EL (cell line): Measurements from ENCODE around the gene SRR.
"Not testable (repeated sequence)": the region's sequence is repeated elsewhere in the genome, so short reads cannot be mapped to it uniquely, and the experiment has no call there.

Experiments
- DNase-seq: peaks from one replicate; pipeline ENCODE4 v3.0.0-alpha.2; 2016

Gene SRR, protein sequence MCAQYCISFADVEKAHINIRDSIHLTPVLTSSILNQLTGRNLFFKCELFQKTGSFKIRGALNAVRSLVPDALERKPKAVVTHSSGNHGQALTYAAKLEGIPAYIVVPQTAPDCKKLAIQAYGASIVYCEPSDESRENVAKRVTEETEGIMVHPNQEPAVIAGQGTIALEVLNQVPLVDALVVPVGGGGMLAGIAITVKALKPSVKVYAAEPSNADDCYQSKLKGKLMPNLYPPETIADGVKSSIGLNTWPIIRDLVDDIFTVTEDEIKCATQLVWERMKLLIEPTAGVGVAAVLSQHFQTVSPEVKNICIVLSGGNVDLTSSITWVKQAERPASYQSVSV

DNA sequence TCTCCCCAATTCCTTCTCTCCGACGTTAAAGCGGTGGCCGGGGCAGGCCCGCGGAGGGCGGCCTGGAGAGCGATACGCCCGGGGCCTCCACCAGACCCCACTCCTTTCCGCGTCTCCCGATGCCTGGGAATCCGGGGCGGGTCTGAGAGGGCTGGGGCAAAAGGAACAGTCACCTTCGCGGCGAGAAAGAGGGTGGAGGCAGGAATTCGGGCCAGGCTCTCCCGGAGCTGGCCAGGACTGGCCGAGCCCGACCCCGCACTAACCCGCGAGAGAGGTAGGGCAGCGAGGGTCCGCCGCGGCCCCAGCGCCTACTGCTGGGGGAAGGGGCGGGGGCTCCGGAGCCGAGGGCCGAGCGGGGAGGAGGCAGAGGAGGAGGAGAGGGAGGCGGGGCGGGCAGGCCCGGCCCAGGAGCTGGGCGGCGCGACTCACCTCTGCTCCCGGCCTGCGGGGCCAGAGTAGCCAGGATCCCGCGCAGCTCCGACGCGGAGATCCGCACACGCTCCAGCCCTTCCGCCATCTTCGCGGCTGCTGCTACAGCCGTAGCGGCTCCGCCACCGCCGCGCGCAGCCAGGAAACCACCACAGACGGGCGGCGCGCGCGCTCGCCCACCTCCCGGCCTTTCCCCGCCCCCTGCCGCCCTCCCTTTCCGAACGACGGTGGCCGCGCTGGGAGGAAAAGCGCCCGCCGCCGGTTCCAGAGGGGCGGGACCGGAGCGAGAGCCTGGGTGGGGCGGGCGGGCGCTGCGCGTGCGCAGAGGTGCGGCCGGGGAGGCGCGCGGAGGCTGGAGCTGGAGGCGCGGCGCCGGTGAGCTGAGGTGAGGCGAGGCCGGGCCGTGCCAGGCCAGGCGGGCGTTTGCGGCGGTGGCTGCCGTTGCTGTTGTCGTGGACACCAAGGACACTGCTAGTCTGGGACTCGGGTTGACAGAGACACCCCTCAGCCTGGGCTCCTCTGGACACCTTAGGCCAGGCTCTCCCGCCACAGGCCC lies at the start of gene SRR, which contains the start of gene SMG6:
Gene SRR, plus strand, starts transcription at position 747 of the 985 bp plus-strand sequence. CDS start 11,611 bp downstream, outside the sequence.
Gene SMG6, minus strand, starts transcription at position 582 of the 985 bp plus-strand sequence. Its CDS starts 65 bp downstream, at position 517.
- peak; percentile 90 for DNase-seq

DNA sequence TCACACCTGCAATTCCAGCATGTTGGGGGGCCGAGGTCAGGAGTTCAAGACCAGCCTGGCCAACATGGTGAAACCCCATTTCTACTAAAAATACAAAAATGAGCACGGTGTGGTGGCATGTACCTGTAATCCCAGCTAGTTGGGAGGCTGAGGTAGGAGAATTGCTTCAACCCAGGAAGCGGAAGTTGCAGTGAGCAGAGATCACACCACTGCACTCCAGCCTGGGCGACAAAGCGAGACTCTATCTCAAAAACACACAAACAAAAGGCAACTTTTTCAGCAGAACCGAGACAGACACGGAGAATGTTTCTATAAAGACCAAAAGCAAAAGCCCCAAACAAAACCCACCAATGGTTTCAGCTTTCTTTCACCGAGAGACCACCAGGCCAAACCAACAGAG lies 44.9 kb upstream of the SRR start:
- not testable (repeated sequence) for DNase-seq

DNA sequence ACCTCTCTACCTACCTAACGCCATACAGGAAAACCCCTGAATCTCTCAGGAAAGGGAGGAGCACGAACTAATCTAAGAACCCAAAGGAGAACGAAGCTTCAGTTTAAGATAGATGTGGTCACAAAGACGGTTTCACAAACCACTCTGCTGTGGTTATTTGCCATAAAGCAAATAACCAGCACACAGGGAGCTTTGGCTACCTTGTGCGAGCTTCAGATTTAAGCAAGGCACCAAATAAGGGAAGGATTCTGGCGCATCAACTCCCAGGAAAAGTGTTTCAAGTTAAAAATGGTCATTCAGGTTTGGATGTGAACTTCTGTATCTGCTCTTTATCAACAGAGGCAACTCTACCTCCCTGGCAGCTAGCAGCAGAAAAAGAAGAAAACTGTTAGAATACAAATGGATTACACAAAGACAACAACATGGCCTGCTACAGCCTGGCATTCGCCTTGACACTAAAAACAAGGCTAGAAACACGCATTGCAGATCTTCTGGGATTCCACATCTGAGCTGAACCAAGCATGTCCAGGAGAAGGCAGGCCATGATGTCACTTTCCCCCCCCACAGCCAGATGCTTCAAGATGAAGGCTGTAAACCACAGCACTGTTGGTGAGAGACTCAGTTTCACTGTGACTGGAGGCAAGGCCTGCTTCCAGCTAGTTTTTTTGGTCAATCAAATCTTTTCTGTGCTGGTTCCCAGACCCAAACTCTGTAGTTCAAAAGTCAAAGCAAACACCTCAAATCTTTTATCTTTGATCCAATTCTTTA lies 43.8 kb upstream of the SRR start:
- DNase-seq = peak; percentile 68

DNA sequence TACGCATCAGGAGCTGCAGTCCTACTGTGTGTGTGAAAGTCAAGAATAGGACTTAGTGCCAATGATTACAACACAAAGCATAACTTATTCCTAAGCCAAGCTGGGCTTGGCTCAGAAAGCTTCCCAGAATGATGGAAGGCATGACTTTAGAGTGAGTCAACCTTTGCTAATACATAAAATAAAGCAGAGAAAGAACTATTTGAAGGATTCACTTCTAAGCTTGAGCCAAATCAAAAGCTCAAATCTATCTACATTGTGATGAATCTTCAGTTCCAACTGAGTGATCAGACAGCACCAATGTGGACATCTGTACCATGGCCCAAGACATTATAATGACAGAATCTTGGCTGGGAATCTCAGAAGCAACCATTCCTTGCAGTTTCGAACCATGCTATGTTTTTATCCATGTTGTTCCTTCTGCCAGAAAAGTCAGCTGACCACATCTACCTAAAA lies 41.6 kb upstream of the SRR start:
- DNase-seq = peak; percentile 77

DNA sequence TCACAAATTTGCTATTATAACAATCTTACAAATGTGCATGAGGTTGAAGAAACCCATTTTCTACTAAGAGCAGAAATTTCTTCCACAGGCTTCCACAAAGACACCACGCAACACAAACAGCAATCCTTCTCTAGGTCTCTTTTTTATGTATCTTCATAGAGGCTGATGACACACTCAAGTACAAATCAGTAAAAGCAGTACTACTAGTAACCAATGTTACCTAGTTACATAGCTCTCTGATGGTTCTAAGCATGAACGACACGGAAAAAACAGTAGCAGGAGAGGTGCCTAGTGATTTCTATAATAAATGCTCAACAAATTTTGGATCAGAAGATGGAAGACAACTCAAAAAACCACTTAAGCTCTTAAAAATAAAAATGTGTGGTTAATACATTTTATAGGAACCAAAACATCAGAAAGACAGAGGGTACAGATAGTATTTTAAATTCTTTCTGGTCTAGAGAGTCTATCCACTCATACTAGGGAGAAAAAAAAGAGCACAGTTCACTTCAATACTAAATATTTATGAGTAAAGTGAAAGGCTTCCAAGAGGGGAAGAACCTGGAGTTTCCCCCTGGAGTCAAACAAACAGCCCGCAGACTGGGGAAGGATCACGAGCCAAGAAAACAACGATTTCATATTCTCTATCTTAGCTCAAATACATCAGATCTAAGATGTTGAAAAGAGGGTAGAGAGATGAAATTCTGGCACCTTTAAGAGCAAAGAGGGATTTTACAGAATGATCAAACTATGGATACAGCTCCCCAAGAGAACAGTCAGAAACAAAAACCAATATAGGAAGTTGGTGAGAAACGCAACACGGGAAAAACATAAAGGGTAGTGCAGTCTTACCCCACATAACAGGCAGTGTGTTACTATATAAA lies 40.3 kb upstream of the SRR start:
- DNase-seq = no peak

DNA sequence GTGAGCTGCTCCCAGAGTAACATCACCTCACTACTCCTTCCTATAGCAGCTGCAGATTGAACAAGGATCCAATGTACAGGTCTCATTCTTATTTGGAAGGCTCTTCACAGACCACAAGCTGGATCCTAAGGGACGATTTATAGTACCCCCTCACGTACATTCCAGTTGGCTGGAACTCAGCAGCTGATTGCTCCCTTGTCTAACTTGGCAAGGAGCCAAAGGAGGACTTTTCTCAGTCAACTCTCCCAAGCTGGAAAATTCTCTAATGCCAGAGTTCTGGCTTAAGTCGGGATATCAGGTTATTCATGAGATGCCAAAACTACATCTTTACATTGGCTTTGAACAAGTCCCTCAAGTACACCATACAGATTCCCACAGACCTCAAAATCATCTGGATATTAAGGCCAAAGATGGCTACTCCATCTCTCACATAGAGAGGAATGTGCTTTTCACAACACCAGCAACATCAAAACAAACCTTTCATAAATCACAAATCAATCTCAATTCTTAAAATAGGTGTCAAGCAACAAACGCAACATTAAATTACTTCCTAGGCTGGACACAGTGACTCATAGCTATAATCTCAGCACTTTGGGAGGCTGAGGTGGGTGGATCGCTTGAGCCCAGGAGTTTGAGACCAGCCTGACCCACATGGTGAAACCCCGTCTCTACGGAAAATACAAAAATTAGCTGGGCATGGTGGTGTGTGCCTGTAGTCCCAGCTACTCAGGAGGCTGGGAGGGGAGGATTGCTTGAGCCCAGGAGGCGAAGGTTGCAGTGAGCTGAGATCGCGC lies 39.5 kb upstream of the SRR start:
- DNase-seq = no peak

DNA sequence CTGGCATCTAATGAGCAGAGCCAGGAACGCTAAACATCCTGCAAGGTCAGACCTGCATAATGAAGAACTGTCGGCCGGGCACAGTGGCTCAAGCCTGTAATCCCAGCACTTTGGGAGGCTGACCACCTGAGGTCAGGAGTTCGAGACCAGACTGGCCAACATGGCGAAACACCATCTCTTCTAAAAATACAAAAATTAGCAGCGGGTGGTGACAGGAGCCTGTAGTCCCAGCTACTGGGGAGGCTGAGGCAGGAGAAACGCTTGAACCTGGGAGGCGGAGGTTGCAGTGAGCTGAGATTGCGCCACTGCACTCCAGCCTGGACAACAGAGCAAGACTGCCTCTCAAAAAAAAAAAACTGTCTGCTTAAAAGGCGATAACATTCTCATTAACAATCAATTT lies 38.6 kb upstream of the SRR start:
- not testable (repeated sequence) for DNase-seq

DNA sequence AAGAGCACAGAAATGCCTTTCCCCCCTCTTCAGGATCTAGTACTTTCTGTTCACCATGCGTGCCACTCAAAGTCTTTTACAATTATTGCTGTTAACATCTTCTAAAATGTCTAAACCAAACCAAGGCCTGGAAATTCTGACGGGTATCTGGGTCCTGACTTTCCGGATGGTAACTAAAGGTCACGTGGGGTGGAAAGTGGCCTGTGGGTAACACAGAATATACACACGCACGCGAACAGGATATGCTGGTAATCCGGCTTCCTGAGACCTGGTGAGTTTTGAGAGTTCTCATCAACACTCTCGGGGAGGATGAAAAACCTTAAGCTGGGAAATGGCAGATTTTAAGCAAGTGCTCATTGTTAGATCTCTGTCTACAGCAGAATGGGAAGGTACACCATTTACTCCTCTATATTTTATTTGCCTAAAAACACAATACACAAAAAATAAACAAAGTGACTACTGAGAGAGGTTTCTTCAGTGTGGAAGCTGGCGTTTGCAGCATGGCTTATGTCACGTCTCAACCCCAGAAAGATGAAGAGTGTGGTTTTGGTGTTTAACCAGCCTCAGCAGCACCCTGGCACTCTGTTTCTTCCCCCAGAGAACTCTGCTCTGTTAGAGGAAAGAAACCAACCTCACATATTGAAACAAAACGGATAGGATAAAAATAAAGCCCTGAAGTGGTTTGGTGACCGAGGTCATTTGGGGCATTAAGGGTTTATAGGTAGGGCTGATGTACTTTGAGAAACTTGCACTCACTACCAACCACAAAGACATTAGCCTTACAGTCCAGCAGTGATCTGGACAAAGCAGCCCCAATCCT lies 37.5 kb upstream of the SRR start:
- DNase-seq = no peak

DNA sequence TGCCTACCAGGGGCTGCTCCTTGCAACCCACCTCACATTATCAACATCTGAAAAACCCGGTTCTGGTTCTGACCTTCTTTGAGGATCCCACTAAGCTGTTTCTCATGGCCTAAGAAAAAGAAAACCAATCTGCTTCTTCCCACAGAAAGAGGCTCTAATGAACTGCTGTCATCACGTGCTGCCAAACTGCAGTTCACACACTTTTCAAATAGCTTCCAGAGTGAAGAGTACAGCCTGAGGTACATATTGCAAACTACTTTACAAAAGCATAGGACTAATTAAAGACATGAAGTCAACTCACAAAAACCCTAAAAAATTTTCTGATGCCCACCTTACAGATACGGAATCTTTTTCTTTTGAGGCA lies 36.9 kb upstream of the SRR start:
- DNase-seq = no peak

DNA sequence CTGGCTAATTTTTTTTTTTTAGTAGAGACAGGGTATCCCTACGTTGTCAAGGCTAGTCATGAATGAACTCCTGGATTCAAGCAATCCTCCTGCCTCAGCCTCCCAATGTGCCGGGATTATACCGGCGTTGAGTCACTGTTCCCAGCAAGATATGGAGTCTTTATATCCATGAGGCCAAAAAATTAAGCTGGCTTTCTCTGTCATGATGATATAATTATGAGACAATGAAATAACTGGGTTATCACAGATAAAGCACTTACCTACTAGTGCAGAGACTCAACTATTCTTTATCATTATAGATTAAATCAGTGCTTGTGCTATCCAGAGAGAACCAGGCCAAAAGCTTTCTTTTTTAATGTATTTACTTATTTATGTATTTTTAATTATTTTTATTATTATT lies 36.4 kb upstream of the SRR start:
- DNase-seq = no peak

DNA sequence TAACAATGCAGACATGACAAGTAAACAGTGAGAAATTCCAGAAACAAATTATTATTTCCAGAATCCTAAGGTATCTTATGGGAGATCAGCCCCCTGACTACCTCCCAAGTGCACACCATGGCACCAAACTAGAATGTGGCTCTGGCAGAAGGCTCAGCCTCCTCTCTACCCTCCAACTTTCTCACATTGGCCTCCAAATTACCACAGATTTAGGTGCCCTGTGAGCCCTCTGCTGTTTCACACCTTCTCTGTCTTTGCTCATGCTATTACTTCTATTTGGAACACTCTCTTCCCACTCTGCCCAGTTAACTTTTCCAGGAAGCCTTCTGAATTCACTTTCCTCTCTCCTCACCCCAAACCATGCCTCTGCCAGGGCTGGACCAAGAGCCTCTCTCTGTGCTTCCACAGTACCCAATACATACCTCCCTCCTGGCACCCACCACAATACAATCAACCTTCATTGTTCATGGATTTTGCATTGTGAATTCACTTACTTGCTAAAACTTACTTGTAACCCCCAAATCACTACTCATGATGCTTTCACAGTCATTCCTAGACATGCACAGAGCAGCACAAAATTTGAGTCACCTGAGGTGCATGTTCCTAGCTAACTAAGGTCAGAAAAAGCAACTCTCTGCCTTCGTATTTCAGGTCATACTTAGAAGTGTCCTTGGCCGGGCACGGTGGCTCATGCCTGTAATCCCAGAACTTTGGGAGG lies 31.6 kb upstream of the SRR start:
- no peak for DNase-seq

DNA sequence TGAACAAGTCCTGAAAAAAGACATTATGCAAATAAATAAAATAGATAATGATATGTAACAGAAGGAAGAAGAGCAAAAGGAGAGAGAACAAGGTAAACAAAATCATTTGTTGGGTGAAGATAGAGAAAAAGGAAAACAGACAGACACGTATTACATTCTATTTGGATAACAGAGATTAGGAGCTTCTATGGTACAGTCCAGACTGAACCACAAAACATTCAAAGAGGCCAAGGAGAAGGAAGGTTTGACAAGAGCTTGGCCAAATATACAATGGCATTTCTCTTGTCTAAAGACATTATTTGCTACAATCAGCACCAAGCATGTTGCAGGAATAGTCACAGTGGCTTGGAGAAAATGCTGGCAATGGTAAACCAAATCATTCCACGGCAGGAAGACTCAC lies 29.3 kb upstream of the SRR start:
- DNase-seq = no peak

DNA sequence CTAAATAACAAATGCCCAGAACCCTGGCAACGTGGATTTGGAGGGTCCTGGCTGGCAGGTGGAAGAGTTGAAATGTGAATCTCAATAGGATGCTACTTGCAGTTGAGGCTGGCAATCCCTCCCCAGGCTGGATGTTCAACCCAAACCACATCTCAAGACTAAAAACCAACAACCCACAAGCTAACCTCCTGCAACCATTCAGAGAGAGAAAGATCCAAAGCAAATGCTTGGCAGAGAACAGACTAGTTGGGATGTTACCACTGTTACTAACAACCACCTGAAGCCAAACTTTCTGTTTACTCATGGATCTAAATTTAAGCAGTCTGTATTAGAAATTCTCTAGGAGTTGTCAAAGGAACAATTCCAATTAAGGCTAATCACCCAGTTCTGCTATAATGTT lies 28.0 kb upstream of the SRR start:
- no peak for DNase-seq

DNA sequence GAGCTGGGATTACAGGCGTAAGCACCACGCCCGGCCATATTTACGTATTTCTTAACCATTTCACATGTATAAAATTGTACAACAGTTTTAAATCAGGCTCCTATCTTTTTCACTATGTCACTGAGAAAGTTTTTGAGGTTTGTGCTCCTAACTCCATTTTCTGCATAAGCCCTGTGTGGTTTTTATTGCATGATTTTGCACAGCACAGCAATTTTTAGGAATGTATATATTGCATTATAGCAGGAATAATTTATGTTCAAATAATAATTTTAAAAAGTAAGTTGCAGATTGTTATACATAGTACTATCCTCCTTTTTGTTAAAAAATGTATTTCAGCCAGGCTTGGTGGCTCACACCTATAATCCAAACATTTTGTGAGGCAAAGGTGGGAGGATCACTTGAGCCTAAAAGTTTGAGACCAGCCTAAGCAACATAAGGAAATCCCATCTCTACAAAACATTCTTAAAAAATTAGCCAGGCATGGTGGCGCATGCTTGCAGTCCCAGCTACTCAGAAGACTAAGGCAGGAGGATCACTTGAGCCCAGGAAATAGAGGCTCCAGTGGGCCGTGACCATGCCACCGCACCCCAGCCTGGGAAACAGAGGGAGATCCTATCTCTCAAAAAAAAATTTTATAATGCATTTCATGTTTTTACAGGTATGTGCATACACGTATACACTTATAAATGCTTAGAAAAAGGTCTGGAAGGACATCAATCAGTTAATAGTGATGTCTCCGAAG lies 26.1 kb upstream of the SRR start:
- DNase-seq = no peak

DNA sequence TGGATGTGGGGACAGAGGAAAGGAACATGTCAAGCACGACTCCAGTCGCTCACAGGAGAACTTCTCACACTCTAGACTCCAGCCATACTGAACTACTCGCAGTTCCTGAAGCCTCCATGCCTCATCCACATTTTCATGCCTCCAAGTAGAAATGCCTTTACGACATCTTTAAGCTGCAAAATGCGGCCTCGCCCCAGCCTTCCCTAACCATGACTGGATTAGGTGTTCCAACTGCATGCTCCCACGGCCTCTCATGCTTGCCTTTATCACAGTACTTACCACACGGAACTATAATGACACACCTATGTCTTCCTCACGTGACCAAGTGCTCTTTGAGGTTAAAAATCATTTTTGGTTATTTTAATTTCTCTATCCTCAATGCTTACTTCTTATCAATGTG lies 24.0 kb upstream of the SRR start:
- DNase-seq = no peak

DNA sequence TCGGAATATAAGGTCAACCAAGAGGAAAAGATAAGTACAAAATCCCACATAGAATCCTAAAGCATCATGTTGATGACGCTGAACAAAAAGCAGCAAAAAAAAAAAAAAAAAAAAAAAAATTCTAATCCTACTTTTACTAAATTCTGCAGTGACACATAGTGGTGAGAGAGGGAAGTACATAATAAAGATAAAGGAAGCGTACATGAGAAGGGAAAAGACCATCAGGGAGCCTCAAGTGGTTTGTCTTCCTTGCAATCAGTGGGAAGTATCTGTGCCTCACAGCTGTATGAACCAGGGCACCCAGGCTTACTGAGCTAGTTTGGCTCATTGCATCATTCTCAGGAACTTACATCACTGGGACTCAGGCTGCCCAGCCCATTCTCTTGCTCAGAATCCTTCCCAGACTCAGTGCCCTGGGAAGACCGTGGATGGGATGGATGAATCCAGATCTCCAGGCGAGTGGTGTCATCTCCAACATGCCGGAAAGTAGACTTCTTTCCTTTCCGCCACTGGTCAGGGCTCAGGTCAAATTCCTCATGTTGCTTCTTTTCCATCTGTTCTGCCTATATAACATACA lies 21.4 kb upstream of the SRR start:
- peak; percentile 84 for DNase-seq

DNA sequence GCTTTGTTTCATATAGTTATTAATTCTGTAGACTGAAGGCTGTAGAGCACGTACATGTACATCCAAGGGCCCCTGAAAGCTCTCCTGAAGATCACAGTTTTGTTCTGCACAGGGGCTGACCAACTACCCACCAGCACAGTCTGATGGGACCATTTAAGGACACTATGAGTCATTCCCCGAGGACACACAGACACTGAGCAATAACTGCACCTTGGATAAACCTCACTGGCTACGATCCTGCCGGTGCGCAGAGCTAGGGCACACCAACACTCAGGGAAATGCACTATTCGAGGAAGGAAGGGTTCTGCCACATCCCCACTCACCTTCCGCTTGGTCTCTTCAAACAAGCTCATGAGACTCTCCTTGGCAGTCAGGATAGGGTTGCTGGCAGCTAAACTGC lies 20.4 kb upstream of the SRR start:
- DNase-seq = no peak

DNA sequence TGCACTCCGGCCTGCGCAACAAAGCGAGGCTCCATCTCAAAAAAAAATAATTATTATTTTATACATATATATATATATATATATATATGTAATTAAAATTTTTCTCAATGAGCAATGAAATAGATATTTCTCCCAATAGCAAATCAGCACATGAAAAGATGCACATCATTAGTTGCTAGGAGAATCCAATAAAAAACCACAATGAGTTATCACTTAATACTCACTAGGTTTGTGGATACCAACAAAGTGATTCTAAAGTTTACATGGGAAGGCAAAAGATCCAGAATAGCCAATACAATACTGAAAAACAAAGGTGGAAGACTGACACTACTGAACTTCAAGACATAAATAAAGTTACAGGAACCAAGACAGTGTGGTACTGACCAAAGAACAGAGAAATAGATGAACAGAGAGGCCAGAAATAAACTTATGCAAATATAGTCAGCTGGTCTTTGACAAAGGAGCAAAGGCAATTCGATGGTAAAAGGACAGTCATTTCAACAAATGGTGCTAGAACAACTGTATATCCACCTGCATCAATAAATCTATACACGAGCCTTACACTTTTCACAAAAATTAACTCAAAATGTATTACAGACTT lies 13.8 kb upstream of the SRR start:
- peak; percentile 7 for DNase-seq
